Left lung (tissue), 10 donors: Measurements from ENCODE around the gene PRKCD. TPM values are rescaled to one million over a fixed set of nuclear protein-coding genes. Genes with fewer than 3 reads are reported as not detected.

Experiments used
- ATAC-seq: fragments of 200-7000 bp; cut with Tn5 transposase; one replicate; pipeline ENCODE4 v1.9.1; 2020; ENCODE audit warnings: moderate library complexity
- DNase-seq, 4 donors: peaks; one replicate each; pipeline ENCODE4 v3.0.0-alpha.2; 2013 to 2020
- H3K27ac ChIP-seq, 2 donors: fragments of 200-600 bp; sonication (generic) in 1 of 2; one replicate each; pipeline versions ENCODE4 v1.5.0 to v1.8.0; 2020 to 2021
- H3K27me3 ChIP-seq, 2 donors: fragments of 200-600 bp; sonication (generic) in 1 of 2; one replicate each; pipeline versions ENCODE4 v1.5.0 to v1.8.0; 2020 to 2021
- H3K36me3 ChIP-seq, 2 donors: fragments of 200-600 bp; sonication (generic) in 1 of 2; one replicate each; pipeline versions ENCODE4 v1.5.0 to v1.8.0; 2020 to 2021
- H3K4me1 ChIP-seq, 2 donors: fragments of 200-600 bp; one replicate each; pipeline ENCODE4 v1.8.0; 2021
- H3K4me3 ChIP-seq, 2 donors: fragments of 200-600 bp; sonication (generic) in 1 of 2; one replicate each; pipeline versions ENCODE4 v1.5.0 to v1.8.0; 2020 to 2021; ENCODE audit warnings: mild to moderate bottlenecking in 1 of 2
- H3K9me3 ChIP-seq, 2 donors: fragments of 200-600 bp; sonication (generic) in 1 of 2; one replicate each; pipeline versions ENCODE4 v1.5.0 to v1.8.0; 2020 to 2021
- intact Hi-C, 2 donors: fragments of 100-400 bp; cut with DNase I; formaldehyde crosslinking; loops; one replicate each; pipeline versions ENCODE4 v1.11.2 to v1.14.2; 2022
- polyA plus RNA-seq, 6 donors: library from polyadenylated mRNA; unstranded; fragments of 120-200 nt; gene quantifications; one replicate each; pipeline ENCODE4 v1.2.1, GENCODE V29; 2013; ENCODE audit not compliant: insufficient read length in 6 of 6
- total RNA-seq, 2 donors: library from RNA; stranded (reverse); fragmentation: NEBNext Ultra II Directional; extraction: Animal tissue kit (Norgen Biotek cat#: 25700); gene quantifications; one replicate each; pipeline ENCODE4 v1.2.1, GENCODE V29; 2021
- TF ChIP-seq, protein P1 (sequence below), 2 donors: fragments of 200-600 bp; sonication (generic) in 1 of 2; IDR thresholded peaks; one replicate each; pipeline versions ENCODE4 v1.5.0 to v1.8.0; 2021; ENCODE audit warnings: antibody characterized with exemption in 2 of 2
- donor health status: DM: no; HTN: yes; CAD: no.
- donor health status: DM: no; HTN: no; CAD: no.

PRKCD gene
- total and polyA plus RNA-seq, 8 donors = 45.5 to 73.7 (median 53.0) TPM

DNA sequence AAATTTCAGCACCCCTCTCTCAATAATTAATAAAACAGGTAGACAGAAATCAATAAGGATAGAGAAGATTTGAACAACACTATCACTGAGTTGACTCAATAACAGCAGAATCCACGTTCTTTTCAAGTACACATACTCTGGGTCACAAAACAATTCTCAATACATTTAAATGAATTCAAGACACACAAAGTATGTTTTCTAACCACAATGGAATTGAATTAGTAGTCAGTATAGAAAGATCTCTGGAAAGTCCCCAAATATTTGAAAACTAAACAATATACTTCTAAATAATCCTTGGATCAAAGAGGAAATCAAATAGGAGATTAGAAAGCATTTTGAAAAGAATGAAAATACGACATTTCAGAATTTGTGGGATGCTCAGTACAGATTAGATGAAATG lies 54.8 kb downstream of the PRKCD start:
- Histone ChIP-seq H3K4me3 (no peak overlapping the region), H3K9me3 (no peaks in the 10 kb centered on the region), H3K27me3 (no peaks in the 10 kb centered on the region), H3K4me1 (peaks cover 0 to 12% of the 10 kb centered on the region in 2 donors), H3K27ac (no peak overlapping the region), H3K36me3 (no peaks in the 10 kb centered on the region)
- ATAC-seq (no peak), DNase-seq (no peak)
- TF ChIP-seq, protein P1, sequence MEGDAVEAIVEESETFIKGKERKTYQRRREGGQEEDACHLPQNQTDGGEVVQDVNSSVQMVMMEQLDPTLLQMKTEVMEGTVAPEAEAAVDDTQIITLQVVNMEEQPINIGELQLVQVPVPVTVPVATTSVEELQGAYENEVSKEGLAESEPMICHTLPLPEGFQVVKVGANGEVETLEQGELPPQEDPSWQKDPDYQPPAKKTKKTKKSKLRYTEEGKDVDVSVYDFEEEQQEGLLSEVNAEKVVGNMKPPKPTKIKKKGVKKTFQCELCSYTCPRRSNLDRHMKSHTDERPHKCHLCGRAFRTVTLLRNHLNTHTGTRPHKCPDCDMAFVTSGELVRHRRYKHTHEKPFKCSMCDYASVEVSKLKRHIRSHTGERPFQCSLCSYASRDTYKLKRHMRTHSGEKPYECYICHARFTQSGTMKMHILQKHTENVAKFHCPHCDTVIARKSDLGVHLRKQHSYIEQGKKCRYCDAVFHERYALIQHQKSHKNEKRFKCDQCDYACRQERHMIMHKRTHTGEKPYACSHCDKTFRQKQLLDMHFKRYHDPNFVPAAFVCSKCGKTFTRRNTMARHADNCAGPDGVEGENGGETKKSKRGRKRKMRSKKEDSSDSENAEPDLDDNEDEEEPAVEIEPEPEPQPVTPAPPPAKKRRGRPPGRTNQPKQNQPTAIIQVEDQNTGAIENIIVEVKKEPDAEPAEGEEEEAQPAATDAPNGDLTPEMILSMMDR (IDR thresholded peaks at IDR 0.05) = no peak
- intact Hi-C loops = no loop called here

DNA sequence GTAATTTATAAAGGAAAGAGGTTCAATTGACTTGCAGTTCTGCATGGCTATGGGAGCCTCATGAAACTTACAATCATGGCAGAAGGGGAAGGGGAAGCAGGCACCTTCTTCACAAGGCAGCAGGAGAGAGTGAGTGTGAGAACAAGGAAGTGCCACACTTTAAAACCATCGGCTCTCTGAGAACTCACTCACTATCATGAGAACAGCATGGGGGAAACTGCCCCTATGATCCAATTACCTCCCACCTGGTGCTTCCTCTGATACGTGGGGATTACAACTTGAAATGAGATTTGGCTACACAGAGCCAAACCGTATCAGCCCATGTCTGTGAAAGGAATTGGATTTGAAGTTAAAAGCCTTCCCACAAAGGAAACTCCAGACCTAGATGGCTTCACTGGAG lies 55.7 kb downstream of the PRKCD start:
- Histone ChIP-seq H3K36me3 (no peaks in the 10 kb centered on the region), H3K27ac (no peak overlapping the region), H3K9me3 (no peaks in the 10 kb centered on the region), H3K27me3 (no peaks in the 10 kb centered on the region), H3K4me1 (peaks cover 0 to 12% of the 10 kb centered on the region in 2 donors), H3K4me3 (no peak overlapping the region)
- TF ChIP-seq, protein P1 (IDR thresholded peaks at IDR 0.05) = no peak
- ATAC-seq = no peak
- no peak for DNase-seq
- intact Hi-C loops = no loop called here

DNA sequence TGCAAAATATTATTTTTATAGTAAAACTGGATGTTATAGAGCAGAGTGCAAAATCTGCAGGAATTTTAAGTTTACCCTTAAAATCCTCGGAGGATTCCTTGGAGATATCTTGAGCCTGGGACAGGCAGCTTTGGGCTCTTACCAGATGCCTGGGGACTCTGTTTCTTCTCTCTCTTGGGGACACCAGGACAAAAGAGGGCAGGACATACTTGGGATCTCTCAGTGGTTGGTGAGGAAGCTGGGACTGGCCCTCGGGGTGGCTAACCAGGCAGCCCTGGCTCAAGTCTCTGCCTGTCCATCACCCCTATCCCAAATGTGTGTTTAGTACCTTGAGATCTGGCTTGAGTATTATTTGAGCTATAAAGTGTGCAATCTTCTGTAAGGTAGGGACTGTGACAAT lies 56.2 kb downstream of the PRKCD start:
- Histone ChIP-seq H3K36me3 (no peaks in the 10 kb centered on the region), H3K27ac (no peak overlapping the region), H3K27me3 (no peaks in the 10 kb centered on the region), H3K4me1 (peaks cover 0 to 8% of the 10 kb centered on the region in 2 donors), H3K4me3 (no peak overlapping the region), H3K9me3 (no peaks in the 10 kb centered on the region)
- intact Hi-C loops = no loop called here
- DNase-seq (no peak), ATAC-seq (no peak)
- TF ChIP-seq, protein P1 (IDR thresholded peaks at IDR 0.05) = no peak

DNA sequence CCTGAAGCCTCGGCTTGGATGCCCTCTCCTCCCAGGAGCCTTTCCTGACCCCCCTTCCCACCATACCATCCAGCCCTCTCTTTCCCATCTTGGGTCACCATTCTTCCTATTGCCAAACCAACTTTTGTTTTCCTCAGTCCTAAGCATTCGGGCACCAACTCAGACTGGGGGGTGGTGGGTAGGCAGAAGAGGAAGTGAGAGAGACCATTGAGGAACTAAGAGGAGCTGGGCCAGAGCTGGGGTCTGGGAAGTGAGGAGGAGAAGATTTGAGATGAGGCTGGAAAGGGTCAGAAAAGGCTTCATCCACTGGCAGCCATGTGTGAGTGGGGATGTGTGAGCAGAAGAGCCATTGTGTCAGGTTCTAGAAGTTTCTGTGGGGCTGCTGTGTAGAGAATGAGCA lies 57.1 kb downstream of the PRKCD start:
- Histone ChIP-seq H3K4me3 (no peak overlapping the region), H3K9me3 (no peaks in the 10 kb centered on the region), H3K4me1 (peaks cover 0 to 5% of the 10 kb centered on the region in 2 donors), H3K36me3 (peaks cover 0 to 8% of the 10 kb centered on the region in 2 donors), H3K27ac (no peak overlapping the region), H3K27me3 (no peaks in the 10 kb centered on the region)
- intact Hi-C loops = no loop called here
- ATAC-seq (no peak), DNase-seq (no peak)
- TF ChIP-seq, protein P1 (IDR thresholded peaks at IDR 0.05) = no peak

DNA sequence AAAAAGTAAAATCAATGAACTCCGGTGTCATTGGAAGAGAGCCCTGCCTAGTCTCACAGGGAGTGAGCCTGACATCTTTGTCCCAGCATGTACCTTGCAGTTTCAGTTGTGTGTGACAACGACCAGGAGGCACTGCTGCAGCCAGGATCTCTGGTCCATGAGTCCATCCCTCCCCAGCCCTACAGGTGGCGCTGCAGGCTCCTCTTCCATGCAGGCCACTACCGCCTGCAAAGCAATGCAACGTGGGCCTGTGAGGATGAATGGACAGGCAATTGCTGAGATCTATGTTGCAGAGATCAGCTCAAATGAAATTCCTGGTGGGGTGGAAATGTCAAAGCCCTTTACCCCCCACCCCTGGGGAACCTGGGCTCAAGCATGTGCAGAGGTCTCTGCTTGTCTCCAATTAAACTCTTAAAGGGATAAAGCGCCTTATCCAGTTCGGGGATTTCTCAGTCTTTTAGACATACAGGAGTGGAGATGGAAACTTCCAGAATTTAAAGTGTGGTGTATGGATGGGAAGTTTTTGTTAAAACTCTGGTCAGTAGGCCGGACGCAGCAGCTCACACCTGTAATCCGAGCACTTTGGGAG lies 59.0 kb downstream of the PRKCD start:
- peak; percentile 49 to 95 (median 81) for DNase-seq
- TF ChIP-seq, protein P1 (IDR thresholded peaks at IDR 0.05) = peak; percentile 85 to 95
- peaks cover 0 to 5% of the 10 kb centered on the region in 2 donors for H3K4me1 ChIP-seq
- no peak overlapping the region for H3K4me3 ChIP-seq
- H3K9me3 ChIP-seq = no peaks in the 10 kb centered on the region
- H3K27me3 ChIP-seq = no peaks in the 10 kb centered on the region
- H3K27ac ChIP-seq = no peak overlapping the region
- peaks cover 0 to 27% of the 10 kb centered on the region in 2 donors for H3K36me3 ChIP-seq
- intact Hi-C loops = no loop called here
- ATAC-seq = peak; percentile 96
